SU-DHL-6 (cell line): ENCODE data around the gene GANC.

ENCODE experiments used
- H2AFZ ChIP-seq: fragments of 200-600 bp; sonication (generic); 2 replicates; pipeline ENCODE4 v1.6.1; 2014; ENCODE audit warnings: low read depth, mild to moderate bottlenecking, moderate library complexity, mixed read lengths, antibody characterized with exemption, low read length; ENCODE audit not compliant: severe bottlenecking
- H3F3A ChIP-seq: fragments of 200-600 bp; shearing (Covaris generic); 2 replicates; pipeline ENCODE4 v1.6.0; 2016; ENCODE audit warnings: antibody characterized with exemption, mild to moderate bottlenecking; ENCODE audit not compliant: insufficient read depth
- H3K27ac ChIP-seq: fragments of 200-600 bp; sonication (generic); 2 replicates; pipeline ENCODE4 v1.5.1; 2016; ENCODE audit warnings: low read depth, mild to moderate bottlenecking, low read length, moderate library complexity, mixed read lengths
- H3K27me3 ChIP-seq: fragments of 200-600 bp; sonication (generic), shearing (Covaris generic); 2 replicates; pipeline ENCODE4 v1.6.0; 2014; ENCODE audit warnings: mild to moderate bottlenecking, low read length
- H3K36me3 ChIP-seq: fragments of 200-600 bp; sonication (generic); 2 replicates; pipeline ENCODE4 v1.6.1; 2014; ENCODE audit warnings: mild to moderate bottlenecking, low read length, mixed read lengths
- H3K4me2 ChIP-seq: fragments of 300-600, 200-600 bp; shearing (Covaris generic), sonication (generic); 2 replicates; pipeline ENCODE4 v1.6.0; 2014; ENCODE audit warnings: low read length, low read depth, mild to moderate bottlenecking; ENCODE audit not compliant: poor library complexity, severe bottlenecking
- H3K4me3 ChIP-seq: fragments of 200-600 bp; sonication (generic); 2 replicates; pipeline ENCODE4 v1.5.1; 2014; ENCODE audit warnings: antibody characterized with exemption, low read length, mild to moderate bottlenecking, mixed read lengths; ENCODE audit not compliant: insufficient read depth, poor library complexity, severe bottlenecking
- H3K79me2 ChIP-seq: fragments of 200-600 bp; sonication (generic); 2 replicates; pipeline ENCODE4 v1.6.1; 2014; ENCODE audit warnings: mild to moderate bottlenecking, low read length, moderate library complexity; ENCODE audit not compliant: insufficient read depth
- H3K9ac ChIP-seq: fragments of 200-600 bp; sonication (generic); 2 replicates; pipeline ENCODE4 v1.7.0; 2014; ENCODE audit warnings: mild to moderate bottlenecking, low read length
- H3K9me2 ChIP-seq: fragments of 200-600 bp; sonication (generic); replicated peaks from 2 replicates; pipeline ENCODE4 v1.6.1; 2014; ENCODE audit warnings: low read length; ENCODE audit not compliant: insufficient read depth
- H3K9me3 ChIP-seq: fragments of 200-600 bp; sonication (generic); 2 replicates; pipeline ENCODE4 v1.6.1; 2014; ENCODE audit warnings: low read length, mixed read lengths; ENCODE audit not compliant: insufficient read depth
- H4K20me1 ChIP-seq: fragments of 200-600 bp; sonication (generic); 2 replicates; pipeline ENCODE4 v1.6.1; 2014; ENCODE audit warnings: low read depth, mild to moderate bottlenecking, antibody characterized with exemption, low read length, moderate library complexity, mixed read lengths
- EZH2phosphoT487 ChIP-seq: fragments of 200-600 bp; sonication (generic), shearing (Covaris generic); conservative IDR thresholded peaks from 2 replicates; pipeline ENCODE4 v1.6.1; 2018; ENCODE audit warnings: mild to moderate bottlenecking, antibody characterized with exemption, low read length, moderate library complexity, mixed read lengths
- TF ChIP-seq, protein P1 (sequence below): fragments of 200-600 bp; sonication (generic); IDR thresholded peaks from one replicate; pipeline ENCODE4 v1.5.1; 2017; ENCODE audit warnings: antibody characterized with exemption, mild to moderate bottlenecking, low read length, moderate library complexity; ENCODE audit not compliant: insufficient read depth, poor library complexity, severe bottlenecking

Gene GANC

DNA sequence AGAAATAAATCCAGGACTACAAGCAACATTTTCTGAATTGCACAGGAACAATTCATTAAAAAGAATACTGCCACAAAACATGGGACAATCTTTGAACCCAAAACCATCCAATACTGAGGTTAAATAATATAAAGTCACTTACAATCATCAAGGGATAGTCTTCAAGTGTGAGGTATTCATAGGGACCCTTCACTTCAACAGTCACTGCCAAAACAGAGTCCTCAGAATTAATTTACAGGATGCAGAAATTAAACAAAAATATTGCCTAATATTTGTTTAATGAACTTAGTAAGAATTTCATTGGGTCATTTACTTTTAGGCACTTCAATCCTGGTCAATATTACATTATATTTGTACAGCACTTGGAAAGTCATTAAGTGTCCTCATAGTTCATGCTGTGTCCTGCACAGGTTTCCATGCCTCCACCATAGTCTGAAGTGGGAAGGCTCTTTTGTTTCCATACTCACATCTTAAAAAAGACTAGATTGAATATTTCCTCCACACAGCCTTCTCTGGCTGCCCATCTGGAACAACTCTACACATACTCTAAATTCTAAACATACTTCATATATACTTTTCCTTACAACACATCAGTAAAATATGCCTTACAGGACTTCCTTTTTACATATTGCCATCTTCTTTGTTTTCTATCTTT, 33.3 kb upstream of the GANC start:
- no peak overlapping the region for H3K27ac ChIP-seq
- H3K9ac ChIP-seq = no peak overlapping the region
- no peaks in the 10 kb centered on the region for H3K9me2 ChIP-seq
- no peak overlapping the region for H3K4me2 ChIP-seq
- no peak overlapping the region for H3K4me3 ChIP-seq
- no peaks in the 10 kb centered on the region for H4K20me1 ChIP-seq
- no peak overlapping the region for H2AFZ ChIP-seq
- H3K36me3 ChIP-seq = peaks cover 15% of the 10 kb centered on the region; the same call in 1 of the 2 replicates
- TF ChIP-seq, protein P1, sequence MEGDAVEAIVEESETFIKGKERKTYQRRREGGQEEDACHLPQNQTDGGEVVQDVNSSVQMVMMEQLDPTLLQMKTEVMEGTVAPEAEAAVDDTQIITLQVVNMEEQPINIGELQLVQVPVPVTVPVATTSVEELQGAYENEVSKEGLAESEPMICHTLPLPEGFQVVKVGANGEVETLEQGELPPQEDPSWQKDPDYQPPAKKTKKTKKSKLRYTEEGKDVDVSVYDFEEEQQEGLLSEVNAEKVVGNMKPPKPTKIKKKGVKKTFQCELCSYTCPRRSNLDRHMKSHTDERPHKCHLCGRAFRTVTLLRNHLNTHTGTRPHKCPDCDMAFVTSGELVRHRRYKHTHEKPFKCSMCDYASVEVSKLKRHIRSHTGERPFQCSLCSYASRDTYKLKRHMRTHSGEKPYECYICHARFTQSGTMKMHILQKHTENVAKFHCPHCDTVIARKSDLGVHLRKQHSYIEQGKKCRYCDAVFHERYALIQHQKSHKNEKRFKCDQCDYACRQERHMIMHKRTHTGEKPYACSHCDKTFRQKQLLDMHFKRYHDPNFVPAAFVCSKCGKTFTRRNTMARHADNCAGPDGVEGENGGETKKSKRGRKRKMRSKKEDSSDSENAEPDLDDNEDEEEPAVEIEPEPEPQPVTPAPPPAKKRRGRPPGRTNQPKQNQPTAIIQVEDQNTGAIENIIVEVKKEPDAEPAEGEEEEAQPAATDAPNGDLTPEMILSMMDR = no peak
- TF ChIP-seq EZH2phosphoT487 = no peak
- H3K79me2 ChIP-seq = no peaks in the 10 kb centered on the region; the same call in none of the 2 replicates
- no peaks in the 10 kb centered on the region for H3K27me3 ChIP-seq
- no peaks in the 10 kb centered on the region for H3F3A ChIP-seq
- no peaks in the 10 kb centered on the region for H3K9me3 ChIP-seq

DNA sequence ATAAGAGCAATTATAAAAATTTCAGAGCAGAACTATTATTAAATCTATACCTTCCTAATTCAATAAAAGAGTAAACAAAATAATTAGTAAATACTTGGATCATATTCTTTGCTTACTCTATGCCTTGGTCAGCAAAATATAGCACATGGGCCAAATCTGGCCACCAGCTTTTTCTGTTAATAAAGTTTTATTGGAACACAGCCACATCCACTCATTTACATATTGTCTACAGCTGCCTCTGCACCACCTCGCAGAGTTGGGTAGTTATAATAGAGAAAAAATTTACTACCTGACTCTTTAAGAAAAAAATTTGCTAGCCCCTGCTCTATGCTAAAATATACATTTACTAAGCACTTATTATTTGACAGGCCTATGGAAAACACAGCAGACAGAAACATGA, 32.2 kb upstream of the GANC start:
- Histone ChIP-seq H3K27me3 (no peaks in the 10 kb centered on the region), H3K9me3 (no peaks in the 10 kb centered on the region), H3K79me2 (no peaks in the 10 kb centered on the region; the same call in none of the 2 replicates), H3K9ac (no peak overlapping the region), H4K20me1 (no peaks in the 10 kb centered on the region), H3F3A (no peaks in the 10 kb centered on the region), H3K9me2 (no peaks in the 10 kb centered on the region), H3K36me3 (peaks cover 15% of the 10 kb centered on the region; the same call in 1 of the 2 replicates), H3K27ac (no peak overlapping the region), H3K4me3 (no peak overlapping the region), H2AFZ (no peak overlapping the region), H3K4me2 (no peak overlapping the region)
- TF ChIP-seq, protein P1 = no peak
- TF ChIP-seq EZH2phosphoT487 = no peak

DNA sequence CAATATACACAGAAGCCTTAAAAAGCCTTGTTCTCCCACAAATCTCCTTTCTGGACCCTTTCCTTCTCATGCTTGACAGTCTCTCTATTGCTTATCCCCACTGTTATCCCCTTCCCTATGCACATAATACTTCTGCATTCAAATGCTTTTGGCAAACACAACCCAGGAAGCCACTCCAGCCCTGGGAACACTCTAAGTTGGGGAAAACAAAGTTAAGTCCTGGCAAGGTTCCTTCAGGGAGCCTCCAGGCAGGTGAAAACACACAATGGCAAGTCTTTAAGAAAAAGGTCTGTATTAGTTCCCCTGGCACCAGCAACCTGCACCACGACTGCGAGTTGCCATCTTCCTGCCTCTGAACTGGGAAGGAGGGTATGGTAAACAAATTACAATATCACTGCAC, 19.7 kb upstream of the GANC start:
- Histone ChIP-seq H3K79me2 (no peaks in the 10 kb centered on the region), H3K9me3 (no peaks in the 10 kb centered on the region), H2AFZ (no peak overlapping the region), H3K27me3 (no peaks in the 10 kb centered on the region), H3K9ac (no peak overlapping the region), H3K9me2 (no peaks in the 10 kb centered on the region), H3K4me2 (no peak overlapping the region), H3K27ac (no peak overlapping the region), H3F3A (0 out of 2 replicates have a peak, but pooled peaks cover 3% of the 10 kb centered on the region), H3K4me3 (no peak overlapping the region), H4K20me1 (no peaks in the 10 kb centered on the region), H3K36me3 (peaks cover 13% of the 10 kb centered on the region; the same call in 1 of the 2 replicates)
- no peak for TF ChIP-seq EZH2phosphoT487
- TF ChIP-seq, protein P1 = no peak
